Kidney (tissue), 14 donors: ENCODE measurements around the gene ZFP42. TPM values are rescaled to one million over a fixed set of nuclear protein-coding genes. Genes with fewer than 3 reads are reported as not detected.

Source experiments
- DNase-seq, 5 donors: peaks; one replicate each; pipeline ENCODE4 v3.0.0-alpha.2; 2013 to 2020
- FAIRE-seq: peaks from 2 replicates; lab custom pipeline; 2012; peaks lifted over from hg19 to GRCh38; lab: Jason Lieb, UNC
- H3K27ac ChIP-seq, 2 donors: one replicate each; pipeline ENCODE4 v1.7.0; 2013; ENCODE audit warnings: low read depth in 2 of 2, low read length in 2 of 2, inconsistent platforms in 1 of 2
- H3K27me3 ChIP-seq: one replicate; pipeline ENCODE4 v1.7.1; 2013; ENCODE audit warnings: low read length, inconsistent platforms; ENCODE audit not compliant: control insufficient read depth, insufficient read depth
- H3K36me3 ChIP-seq, 3 donors: one replicate each; pipeline versions ENCODE4 v1.7.0 to v1.7.1; 2013; ENCODE audit warnings: low read length in 3 of 3, control low read depth in 1 of 3, inconsistent platforms in 1 of 3; ENCODE audit not compliant: insufficient read depth in 3 of 3, control insufficient read depth in 2 of 3
- H3K4me1 ChIP-seq, 3 donors: one replicate each; pipeline versions ENCODE4 v1.7.0 to v1.7.1; 2013; ENCODE audit warnings: low read length in 3 of 3, inconsistent platforms in 1 of 3, low read depth in 1 of 3; ENCODE audit not compliant: control insufficient read depth in 2 of 3, insufficient read depth in 2 of 3
- H3K4me3 ChIP-seq, 3 donors: one replicate each; pipeline versions ENCODE4 v1.7.0 to v1.8.1; 2013; ENCODE audit warnings: low read length in 3 of 3, control low read depth in 1 of 3, inconsistent platforms in 1 of 3
- H3K9ac ChIP-seq, 3 donors: one replicate each; pipeline versions ENCODE4 v1.7.0 to v1.7.1; 2013; ENCODE audit warnings: low read length in 3 of 3, control low read depth in 1 of 3, inconsistent platforms in 1 of 3
- H3K9me3 ChIP-seq, 3 donors: one replicate each; pipeline versions ENCODE4 v1.7.0 to v1.7.1; 2013; ENCODE audit warnings: low read length in 3 of 3, control low read depth in 1 of 3, inconsistent platforms in 1 of 3; ENCODE audit not compliant: control insufficient read depth in 2 of 3, insufficient read depth in 1 of 3
- CTCF ChIP-seq: IDR thresholded peaks from 3 replicates; pipeline ENCODE4 v1.5.1; 2012; ENCODE audit warnings: mild to moderate bottlenecking, moderate library complexity, borderline replicate concordance; ENCODE audit not compliant: insufficient read depth; ENCODE audit errors: extremely low read depth
- intact Hi-C: fragments of 100-400 bp; cut with DNase I; formaldehyde crosslinking; loops from one replicate; pipeline ENCODE4 v1.11.1; 2022
- polyA plus RNA-seq: library from polyadenylated mRNA; stranded (reverse); fragments of 350-450 nt; fragmentation: Illumina TruSeq; extraction: RNeasy Lipid Tissue Mini Kit (QIAGEN cat#74804); gene quantifications from one replicate; pipeline ENCODE4 v1.2.3, GENCODE V29; 2014; ENCODE audit warnings: low read depth, low replicate concordance; ENCODE audit not compliant: insufficient read depth
- total RNA-seq: library from RNA; stranded (reverse); fragmentation: NEBNext Ultra II Directional; extraction: Animal tissue kit (Norgen Biotek cat#: 25700); gene quantifications from one replicate; pipeline ENCODE4 v1.2.1, GENCODE V29; 2021
- donor health status: control.
- donor health status: control.
- donor health status: control.
- donor health status: control.
- donor health status: control.
- donor health status: DM: yes; HTN: yes; CAD: no.
- donor health status: Normal renal cell carcinoma (clear cell type).

Gene ZFP42
- total and polyA plus RNA-seq, 2 donors from 2014 or later: not detected

GRCh38 chr4:188032583-188032982, 37.0 kb downstream of the ZFP42 start:
- Histone ChIP-seq H3K9me3 (no peaks in the 10 kb centered on the region), H3K4me1 (no peaks in the 10 kb centered on the region), H3K4me3 (no peak overlapping the region), H3K36me3 (no peaks in the 10 kb centered on the region), H3K9ac (no peak overlapping the region), H3K27ac (no peak overlapping the region), H3K27me3 (peaks cover 2% of the 10 kb centered on the region)
- no peak for DNase-seq
- no peak for TF ChIP-seq CTCF
- intact Hi-C loops: no loop called here
- FAIRE-seq: no peak

- no peak for TF ChIP-seq CTCF
- Histone ChIP-seq H3K4me1 (no peaks in the 10 kb centered on the region), H3K27ac (no peak overlapping the region), H3K9ac (no peak overlapping the region), H3K36me3 (no peaks in the 10 kb centered on the region), H3K4me3 (no peak overlapping the region), H3K27me3 (no peaks in the 10 kb centered on the region), H3K9me3 (no peaks in the 10 kb centered on the region)
- FAIRE-seq (no peak), DNase-seq (no peak)
- intact Hi-C loops: no loop called here
These were observed 41.6 kb downstream of the ZFP42 start for GRCh38 chr4:188037003-188037713.

DNA sequence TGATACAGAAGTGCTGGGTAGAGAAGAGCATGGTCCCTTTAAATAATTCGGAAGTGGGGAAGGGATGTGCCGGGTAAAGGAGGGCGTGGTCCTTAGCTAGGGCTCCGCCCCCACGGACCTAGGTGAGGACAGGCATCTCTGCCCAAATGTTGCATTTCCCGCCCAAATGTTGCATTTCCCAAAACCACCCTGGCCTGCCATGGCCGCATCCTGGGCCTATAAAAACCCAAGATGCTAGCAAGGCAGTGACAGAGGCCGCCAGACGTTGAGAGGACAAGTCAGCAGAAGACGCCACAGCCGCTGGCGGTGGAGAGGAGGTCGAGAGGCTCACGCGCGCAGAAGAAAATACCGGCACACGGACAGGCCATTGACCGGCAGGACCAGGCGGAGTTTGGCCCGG, 46.1 kb downstream of the ZFP42 start:
- no peaks in the 10 kb centered on the region for H3K36me3 ChIP-seq
- H3K4me1 ChIP-seq: no peaks in the 10 kb centered on the region
- intact Hi-C loops: no loop called here
- no peak overlapping the region for H3K9ac ChIP-seq
- no peaks in the 10 kb centered on the region for H3K27me3 ChIP-seq
- no peak overlapping the region for H3K4me3 ChIP-seq
- no peak for FAIRE-seq
- DNase-seq: no peak
- H3K9me3 ChIP-seq: no peaks in the 10 kb centered on the region
- H3K27ac ChIP-seq: no peak overlapping the region
- no peak for TF ChIP-seq CTCF
